LNCaP clone FGC (cell line): ENCODE results near the gene DOK1.

Experiments used
- DNase-seq: peaks from one replicate; pipeline ENCODE4 v3.0.0-alpha.2; 2011; ENCODE audit warnings: low read depth
- H3K4me3 ChIP-seq: 2 replicates; pipeline ENCODE4 v1.5.1; 2011; ENCODE audit warnings: mild to moderate bottlenecking, low read depth, low read length, control low read depth
- CTCF ChIP-seq: IDR thresholded peaks from 2 replicates; pipeline ENCODE4 v1.5.1; 2012; ENCODE audit warnings: mild to moderate bottlenecking; ENCODE audit not compliant: control insufficient read depth, insufficient read depth; ENCODE audit errors: extremely low read depth

Gene DOK1

GRCh38 chr2:74602586-74603281 lies 48.2 kb downstream of the DOK1 start:
- no peak overlapping the region for H3K4me3 ChIP-seq
- TF ChIP-seq CTCF: no peak
- DNase-seq: no peak

- H3K4me3 ChIP-seq: no peak overlapping the region
- no peak for DNase-seq
- TF ChIP-seq CTCF: no peak
Measured at GRCh38 chr2:74603282-74604000, 48.9 kb downstream of the DOK1 start.

- no peak for TF ChIP-seq CTCF
- no peak for DNase-seq
- H3K4me3 ChIP-seq: no peak overlapping the region
Measured at GRCh38 chr2:74606927-74607326, 52.4 kb downstream of the DOK1 start.
